22Rv1 (cell line): Measurements from ENCODE around the gene TRMU.

Experiments used
- H3K27ac ChIP-seq: fragments of 450-650 bp; 2 replicates; pipeline ENCODE4 v1.5.1; 2017
- ZFX ChIP-seq: fragments of 450-650 bp; IDR thresholded peaks from 2 replicates; pipeline ENCODE4 v1.6.1; 2017; ENCODE audit warnings: antibody characterized with exemption, borderline replicate concordance
- TF ChIP-seq, protein P1 (sequence below): fragments of 450-650 bp; IDR thresholded peaks from 2 replicates; pipeline ENCODE4 v1.5.1; 2017; ENCODE audit warnings: mild to moderate bottlenecking

Gene TRMU

GRCh38 chr22:46335201-46336118, at the start of gene TRMU:
Gene TRMU (plus strand): TSS chr22:46335714. CDS start chr22:46335765, 51 bp downstream.
- peak within 1 kb of the TSS; percentile 74 for H3K27ac ChIP-seq
- TF ChIP-seq, protein P1, sequence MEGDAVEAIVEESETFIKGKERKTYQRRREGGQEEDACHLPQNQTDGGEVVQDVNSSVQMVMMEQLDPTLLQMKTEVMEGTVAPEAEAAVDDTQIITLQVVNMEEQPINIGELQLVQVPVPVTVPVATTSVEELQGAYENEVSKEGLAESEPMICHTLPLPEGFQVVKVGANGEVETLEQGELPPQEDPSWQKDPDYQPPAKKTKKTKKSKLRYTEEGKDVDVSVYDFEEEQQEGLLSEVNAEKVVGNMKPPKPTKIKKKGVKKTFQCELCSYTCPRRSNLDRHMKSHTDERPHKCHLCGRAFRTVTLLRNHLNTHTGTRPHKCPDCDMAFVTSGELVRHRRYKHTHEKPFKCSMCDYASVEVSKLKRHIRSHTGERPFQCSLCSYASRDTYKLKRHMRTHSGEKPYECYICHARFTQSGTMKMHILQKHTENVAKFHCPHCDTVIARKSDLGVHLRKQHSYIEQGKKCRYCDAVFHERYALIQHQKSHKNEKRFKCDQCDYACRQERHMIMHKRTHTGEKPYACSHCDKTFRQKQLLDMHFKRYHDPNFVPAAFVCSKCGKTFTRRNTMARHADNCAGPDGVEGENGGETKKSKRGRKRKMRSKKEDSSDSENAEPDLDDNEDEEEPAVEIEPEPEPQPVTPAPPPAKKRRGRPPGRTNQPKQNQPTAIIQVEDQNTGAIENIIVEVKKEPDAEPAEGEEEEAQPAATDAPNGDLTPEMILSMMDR, result no peak
- TF ChIP-seq ZFX, result no peak

DNA sequence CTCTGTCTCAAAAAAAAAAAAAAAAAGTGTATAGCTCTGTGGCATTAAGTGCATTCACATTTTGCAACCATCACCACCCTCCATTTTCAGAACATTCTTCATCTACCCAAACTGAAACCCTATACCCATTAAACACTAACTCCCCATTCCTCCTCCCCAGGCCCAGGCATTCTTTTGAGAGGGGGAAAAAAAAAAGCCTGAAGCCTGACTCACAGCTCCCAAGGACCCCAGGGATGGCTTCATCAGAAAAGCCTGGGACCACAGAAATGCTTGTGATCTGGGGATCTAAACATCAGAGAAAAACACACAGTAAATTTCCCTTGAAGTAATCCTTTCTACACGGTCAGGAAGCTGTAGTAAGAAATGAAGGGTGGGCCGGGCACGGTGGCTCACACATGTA, 49.5 kb upstream of the TRMU start:
- no peak for TF ChIP-seq ZFX
- TF ChIP-seq, protein P1, result no peak
- no peak overlapping the region for H3K27ac ChIP-seq

- no peak for TF ChIP-seq ZFX
- TF ChIP-seq, protein P1, result no peak
- no peak overlapping the region for H3K27ac ChIP-seq
Observed at GRCh38 chr22:46286941-46287872, 48.3 kb upstream of the TRMU start.

- H3K27ac ChIP-seq, result no peak overlapping the region
- no peak for TF ChIP-seq ZFX
Observed at GRCh38 chr22:46287873-46288751, 47.4 kb upstream of the TRMU start.

DNA sequence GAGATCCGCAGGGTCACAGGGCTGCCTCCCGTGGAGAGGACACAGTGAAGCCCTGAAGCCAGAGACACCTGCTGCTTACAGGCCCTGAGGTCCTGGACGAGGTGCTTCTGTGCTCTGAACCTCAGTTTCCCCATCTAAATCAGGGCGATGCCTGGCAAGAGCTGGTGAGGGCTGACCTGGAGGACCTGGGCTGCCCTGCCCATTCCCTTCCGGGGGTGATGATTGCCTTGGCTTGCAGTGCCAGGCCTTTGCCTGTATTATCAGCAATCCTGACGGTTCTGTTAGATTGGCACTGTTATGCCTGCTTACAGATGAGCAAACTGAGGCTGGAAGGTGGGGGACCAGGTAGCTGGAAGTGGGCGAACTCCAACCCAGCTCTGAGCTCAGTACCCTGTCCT, 46.7 kb upstream of the TRMU start:
- no peak overlapping the region for H3K27ac ChIP-seq
- TF ChIP-seq, protein P1, result no peak
- TF ChIP-seq ZFX, result no peak

GRCh38 chr22:46289244-46289891, 46.1 kb upstream of the TRMU start:
- no peak overlapping the region for H3K27ac ChIP-seq
- TF ChIP-seq, protein P1, result no peak
- TF ChIP-seq ZFX, result no peak
